Neural progenitor cell (in vitro differentiated cells): Measurements from ENCODE around the gene TOP2A. TPM values are rescaled to one million over a fixed set of nuclear protein-coding genes. Genes with fewer than 3 reads are reported as not detected.

Experiments
- DNase-seq: peaks from one replicate; pipeline ENCODE4 v3.0.0-alpha.2; 2016; ENCODE audit warnings: low spot score
- H2AFZ ChIP-seq: fragments of 200-600 bp; sonication (generic); replicated peaks from 2 replicates; pipeline ENCODE4 v1.6.1; 2016; ENCODE audit warnings: antibody characterized with exemption
- H3F3A ChIP-seq: fragments of 200-600 bp; sonication (generic); 2 replicates; pipeline ENCODE4 v1.6.1; 2016; ENCODE audit warnings: antibody characterized with exemption, low read depth
- H3K27ac ChIP-seq: fragments of 200-600 bp; sonication (generic); 2 replicates; pipeline ENCODE4 v1.5.1; 2016; ENCODE audit warnings: mild to moderate bottlenecking
- H3K27me3 ChIP-seq: fragments of 200-600 bp; sonication (generic); 2 replicates; pipeline ENCODE4 v1.6.1; 2016; ENCODE audit warnings: mild to moderate bottlenecking, moderate library complexity
- H3K36me3 ChIP-seq: fragments of 200-600 bp; sonication (generic); 2 replicates; pipeline ENCODE4 v1.5.1; 2016
- H3K4me1 ChIP-seq: fragments of 200-600 bp; sonication (generic); 2 replicates; pipeline ENCODE4 v1.6.1; 2016; ENCODE audit warnings: mixed run types
- H3K4me2 ChIP-seq: fragments of 200-600 bp; sonication (generic); 2 replicates; pipeline ENCODE4 v1.6.1; 2016
- H3K4me3 ChIP-seq: fragments of 200-600 bp; sonication (generic); 2 replicates; pipeline ENCODE4 v1.5.1; 2016
- H3K79me2 ChIP-seq: fragments of 200-600 bp; sonication (generic); 2 replicates; pipeline ENCODE4 v1.6.1; 2016; ENCODE audit warnings: low read depth
- H3K9ac ChIP-seq: fragments of 200-600 bp; sonication (generic); 2 replicates; pipeline ENCODE4 v1.6.1; 2016
- H3K9me3 ChIP-seq: fragments of 200-600 bp; sonication (generic); 2 replicates; pipeline ENCODE4 v1.5.1; 2016; ENCODE audit warnings: low read depth
- H4K20me1 ChIP-seq: fragments of 200-600 bp; sonication (generic); 2 replicates; pipeline ENCODE4 v1.6.1; 2016; ENCODE audit warnings: low read depth
- H3K27ac Mint-ChIP-seq: 3 replicates; pipeline ENCODE4 v1.8.0; 2021; ENCODE audit warnings: mixed read lengths
- H3K27me3 Mint-ChIP-seq: 2 replicates; pipeline ENCODE4 v1.8.0; 2022; ENCODE audit warnings: low read depth, mild to moderate bottlenecking, inconsistent platforms, moderate library complexity, mixed read lengths; ENCODE audit not compliant: insufficient read depth
- H3K36me3 Mint-ChIP-seq: 3 replicates; pipeline ENCODE4 v1.8.0; 2021; ENCODE audit warnings: mixed read lengths
- H3K4me1 Mint-ChIP-seq: 3 replicates; pipeline ENCODE4 v1.8.0; 2021; ENCODE audit warnings: mixed read lengths
- H3K4me3 Mint-ChIP-seq: 3 replicates; pipeline ENCODE4 v1.8.0; 2021; ENCODE audit warnings: mild to moderate bottlenecking, moderate library complexity, mixed read lengths
- H3K9me3 Mint-ChIP-seq: 3 replicates; pipeline ENCODE4 v1.8.0; 2020; ENCODE audit warnings: mixed read lengths
- CTCF ChIP-seq: fragments of 200-600 bp; sonication (generic); IDR thresholded peaks from 2 replicates; pipeline ENCODE4 v1.5.1; 2017; ENCODE audit warnings: antibody characterized with exemption, mild to moderate bottlenecking
- EZH2 ChIP-seq: fragments of 200-600 bp; sonication (generic); IDR thresholded peaks from 2 replicates; pipeline ENCODE4 v1.6.1; 2017; ENCODE audit warnings: antibody characterized with exemption, mild to moderate bottlenecking, moderate library complexity
- EZH2phosphoT487 ChIP-seq: fragments of 200-600 bp; sonication (generic); IDR thresholded peaks from 2 replicates; pipeline ENCODE4 v1.6.1; 2017; ENCODE audit warnings: antibody characterized with exemption
- total RNA-seq: library from RNA; depleted of rRNA; stranded (reverse); fragments of >200 nt; gene quantifications from 2 replicates; pipeline ENCODE4 v1.2.3, GENCODE V29; 2015; ENCODE audit warnings: low replicate concordance

The TOP2A gene
- total RNA-seq, 1 donor from 2014 or later, result 968 TPM

- peaks cover 10% of the 10 kb centered on the region for H3K27me3 Mint-ChIP-seq
- H3K36me3 ChIP-seq, result no peaks in the 10 kb centered on the region
- H4K20me1 ChIP-seq, result no peaks in the 10 kb centered on the region
- no peaks in the 10 kb centered on the region for H3K9me3 ChIP-seq
- H3K79me2 ChIP-seq, result peaks cover 3% of the 10 kb centered on the region
- no peak overlapping the region for H3K27ac ChIP-seq
- H3K4me2 ChIP-seq, result no peak overlapping the region
- no peak overlapping the region for H3K4me3 ChIP-seq
- peaks cover 12% of the 10 kb centered on the region for H3F3A ChIP-seq
- peaks cover 6% of the 10 kb centered on the region for H3K27me3 ChIP-seq
- no peaks in the 10 kb centered on the region for H3K36me3 Mint-ChIP-seq
- H3K9ac ChIP-seq, result no peak overlapping the region
- no peak for TF ChIP-seq CTCF
- TF ChIP-seq EZH2phosphoT487, result no peak
- TF ChIP-seq EZH2, result no peak
- H3K4me1 ChIP-seq, result peaks cover 13% of the 10 kb centered on the region
- H2AFZ ChIP-seq, result no peak overlapping the region
- no peak for DNase-seq
- no peak overlapping the region for H3K27ac Mint-ChIP-seq
- peaks cover 19% of the 10 kb centered on the region for H3K4me1 Mint-ChIP-seq
- no peak overlapping the region for H3K4me3 Mint-ChIP-seq
- H3K9me3 Mint-ChIP-seq, result no peaks in the 10 kb centered on the region
These were observed 22.5 kb upstream of the TOP2A start for GRCh38 chr17:40440166-40440565.

- no peak overlapping the region for H3K4me3 Mint-ChIP-seq
- Histone ChIP-seq H3K9me3 (no peaks in the 10 kb centered on the region), H3K4me3 (no peak overlapping the region), H3K36me3 (no peaks in the 10 kb centered on the region), H3K4me2 (no peak overlapping the region), H3K4me1 (peaks cover 10% of the 10 kb centered on the region), H3F3A (no peaks in the 10 kb centered on the region), H3K9ac (no peak overlapping the region), H4K20me1 (no peaks in the 10 kb centered on the region), H2AFZ (no peak overlapping the region), H3K79me2 (no peaks in the 10 kb centered on the region), H3K27ac (no peak overlapping the region), H3K27me3 (peaks cover under 1% of the 10 kb centered on the region)
- DNase-seq, result no peak
- no peaks in the 10 kb centered on the region for H3K9me3 Mint-ChIP-seq
- H3K27ac Mint-ChIP-seq, result no peak overlapping the region
- H3K27me3 Mint-ChIP-seq, result peaks cover 5% of the 10 kb centered on the region
- H3K36me3 Mint-ChIP-seq, result no peaks in the 10 kb centered on the region
- TF ChIP-seq EZH2phosphoT487 (no peak), EZH2 (no peak), CTCF (no peak)
- H3K4me1 Mint-ChIP-seq, result peaks cover 12% of the 10 kb centered on the region
These were observed 19.5 kb upstream of the TOP2A start for GRCh38 chr17:40437095-40437732.

GRCh38 chr17:40436636-40437035, 18.9 kb upstream of the TOP2A start:
- no peak overlapping the region for H2AFZ ChIP-seq
- H3K9me3 ChIP-seq, result no peaks in the 10 kb centered on the region
- H3K4me1 ChIP-seq, result peaks cover 10% of the 10 kb centered on the region
- no peak overlapping the region for H3K4me3 Mint-ChIP-seq
- H3K27ac ChIP-seq, result no peak overlapping the region
- DNase-seq, result no peak
- peaks cover 5% of the 10 kb centered on the region for H3K27me3 Mint-ChIP-seq
- no peaks in the 10 kb centered on the region for H3K27me3 ChIP-seq
- no peak overlapping the region for H3K4me3 ChIP-seq
- no peak overlapping the region for H3K9ac ChIP-seq
- no peaks in the 10 kb centered on the region for H3K36me3 Mint-ChIP-seq
- H3F3A ChIP-seq, result no peaks in the 10 kb centered on the region
- H3K79me2 ChIP-seq, result no peaks in the 10 kb centered on the region
- no peak overlapping the region for H3K4me2 ChIP-seq
- TF ChIP-seq EZH2phosphoT487 (no peak), CTCF (no peak), EZH2 (no peak)
- H4K20me1 ChIP-seq, result no peaks in the 10 kb centered on the region
- H3K4me1 Mint-ChIP-seq, result peaks cover 12% of the 10 kb centered on the region
- no peaks in the 10 kb centered on the region for H3K36me3 ChIP-seq
- H3K27ac Mint-ChIP-seq, result no peak overlapping the region
- H3K9me3 Mint-ChIP-seq, result no peaks in the 10 kb centered on the region
